SK-N-SH (cell line): ENCODE measurements around the gene FBXO42. TPM values are rescaled to one million over a fixed set of nuclear protein-coding genes. Genes with fewer than 3 reads are reported as not detected.

Experiments
- CTCF ChIA-PET: fragments of 300-600, 350-600 bp; formaldehyde crosslinking; extraction: SDS; loops from one replicate; lab custom pipeline; 2021; lab: Yijun Ruan, JAX
- POLR2A ChIA-PET: fragments of 350-600 bp; sonication (Branson Sonifier 250); formaldehyde crosslinking; extraction: SDS; loops from one replicate; lab custom pipeline; 2020; ENCODE audit warnings: antibody characterized with exemption, inconsistent platforms; lab: Yijun Ruan, JAX
- DNase-seq: peaks from one replicate; pipeline ENCODE4 v3.0.0; 2012
- H2AFZ ChIP-seq: fragments of 200-600 bp; sonication (generic); 2 replicates; pipeline ENCODE4 v1.8.1; 2016; ENCODE audit warnings: antibody characterized with exemption, mild to moderate bottlenecking, low read depth
- H3F3A ChIP-seq: fragments of 200-600 bp; sonication (generic); replicated peaks from 2 replicates; pipeline ENCODE3; 2016; ENCODE audit warnings: antibody characterized with exemption, mild to moderate bottlenecking; ENCODE audit not compliant: insufficient read depth
- H3K27ac ChIP-seq, 2 experiments: fragments of 200-500 bp in 1 of 2; fragments of 200-600 bp in 1 of 2; sonication (Bioruptor generic) in 1 of 2; sonication (generic), shearing (Covaris generic) in 1 of 2; 2 replicates each; pipeline versions ENCODE4 v1.5.1 to v1.6.1; 2014 to 2016; ENCODE audit warnings: low read depth in 2 of 2, inconsistent platforms in 1 of 2, low read length in 1 of 2, mild to moderate bottlenecking in 1 of 2, mixed read lengths in 1 of 2
- H3K27me3 ChIP-seq: fragments of 200-600 bp; sonication (generic), shearing (Covaris generic); 2 replicates; pipeline ENCODE4 v1.6.1; 2016; ENCODE audit warnings: mixed run types; ENCODE audit not compliant: insufficient read depth
- H3K36me3 ChIP-seq, 2 experiments: fragments of 200-500 bp in 1 of 2; fragments of 200-600 bp in 1 of 2; sonication (Bioruptor generic) in 1 of 2; sonication (generic) in 1 of 2; replicated peaks in 1 of 2; 2 replicates each; pipeline versions ENCODE3 to v1.5.1; 2014 to 2016; ENCODE audit warnings: low read length in 1 of 2, mild to moderate bottlenecking in 1 of 2; ENCODE audit not compliant: insufficient read depth in 2 of 2, control insufficient read depth in 1 of 2
- H3K4me1 ChIP-seq, 2 experiments: fragments of 200-500 bp in 1 of 2; fragments of 200-600 bp in 1 of 2; sonication (Bioruptor generic) in 1 of 2; sonication (generic), shearing (Covaris generic) in 1 of 2; 2 replicates each; pipeline versions ENCODE4 v1.5.1 to v1.6.1; 2014 to 2016; ENCODE audit warnings: low read depth in 1 of 2, low read length in 1 of 2, mixed run types in 1 of 2; ENCODE audit not compliant: insufficient read depth in 2 of 2, control insufficient read depth in 1 of 2
- H3K4me2 ChIP-seq: fragments of 200-600 bp; sonication (generic), shearing (Covaris generic); 2 replicates; pipeline ENCODE4 v1.6.1; 2017; ENCODE audit warnings: mixed run types
- H3K4me3 ChIP-seq, 2 experiments: fragments of 200-500 bp in 1 of 2; fragments of 200-600 bp in 1 of 2; sonication (Bioruptor generic) in 1 of 2; sonication (generic), shearing (Covaris generic) in 1 of 2; 2 replicates each; pipeline versions ENCODE4 v1.5.1 to v1.8.1; 2014 to 2016; ENCODE audit warnings: low read depth in 2 of 2, inconsistent platforms in 1 of 2, low read length in 1 of 2, mild to moderate bottlenecking in 1 of 2, mixed read lengths in 1 of 2, moderate library complexity in 1 of 2
- H3K79me2 ChIP-seq: fragments of 200-600 bp; sonication (generic); 2 replicates; pipeline ENCODE4 v1.8.1; 2017; ENCODE audit warnings: mild to moderate bottlenecking; ENCODE audit not compliant: insufficient read depth
- H3K9ac ChIP-seq: fragments of 200-600 bp; sonication (generic); 2 replicates; pipeline ENCODE4 v1.6.1; 2017; ENCODE audit warnings: mixed run types
- H3K9me2 ChIP-seq: fragments of 200-600 bp; sonication (generic); 2 replicates; pipeline ENCODE4 v1.6.1; 2017; ENCODE audit warnings: mixed run types
- H3K9me3 ChIP-seq: fragments of 200-600 bp; sonication (generic); 2 replicates; pipeline ENCODE4 v1.6.1; 2017; ENCODE audit warnings: mixed run types, mild to moderate bottlenecking, moderate library complexity
- H4K20me1 ChIP-seq: fragments of 200-600 bp; sonication (generic); 2 replicates; pipeline ENCODE4 v1.6.1; 2017; ENCODE audit warnings: mild to moderate bottlenecking, mixed run types; ENCODE audit not compliant: insufficient read depth
- CTCF ChIP-seq: fragments of 200-600 bp; sonication (generic); IDR thresholded peaks from 2 replicates; pipeline ENCODE4 v1.6.1; 2017; ENCODE audit warnings: antibody characterized with exemption, mild to moderate bottlenecking, moderate library complexity
- EP300 ChIP-seq, 2 experiments: IDR thresholded peaks; 2 replicates each; pipeline versions ENCODE4 v1.4.0 to v1.6.1; 2012; ENCODE audit warnings: borderline replicate concordance in 1 of 2, low read depth in 1 of 2, low read length in 1 of 2
- GATA2 ChIP-seq: sonication (generic); formaldehyde crosslinking; IDR thresholded peaks from 2 replicates; pipeline ENCODE4 v1.5.0; 2020; ENCODE audit warnings: mild to moderate bottlenecking, missing genetic modification reagents
- JUND ChIP-seq: IDR thresholded peaks from 2 replicates; pipeline ENCODE4 v1.4.0; 2012
- POLR2AphosphoS5 ChIP-seq: IDR thresholded peaks from 2 replicates; pipeline ENCODE4 v1.6.1; 2012; ENCODE audit warnings: low read depth, low read length
- RAD21 ChIP-seq: IDR thresholded peaks from 2 replicates; pipeline ENCODE4 v1.6.1; 2012; ENCODE audit warnings: mild to moderate bottlenecking, low read length
- RXRA ChIP-seq: IDR thresholded peaks from 2 replicates; pipeline ENCODE4 v1.4.0; 2012; ENCODE audit warnings: low read depth, mild to moderate bottlenecking, borderline replicate concordance
- TAF1 ChIP-seq: IDR thresholded peaks from 2 replicates; pipeline ENCODE4 v1.6.1; 2012; ENCODE audit warnings: low read depth, mild to moderate bottlenecking, low read length, moderate library complexity, borderline replicate concordance
- TCF12 ChIP-seq: IDR thresholded peaks from 2 replicates; pipeline ENCODE4 v1.4.0; 2012
- WGBS: methylation state at CpG from one replicate; pipeline ENCODE4 v1.1.6; 2017; ENCODE audit warnings: low lambda C conversion rate; 5-methylcytosine and 5-hydroxymethylcytosine counted together
- polyA plus RNA-seq, 3 experiments: library from polyadenylated mRNA; depleted of rRNA; stranded (reverse); fragments of >200 nt; gene quantifications; 2 replicates each; pipeline ENCODE4 v1.2.3, GENCODE V29; 2012
- TF ChIP-seq, protein P1 (sequence below): fragments of 150-350 bp; IDR thresholded peaks from 2 replicates; pipeline ENCODE4 v1.6.1; 2016; ENCODE audit warnings: mild to moderate bottlenecking, low read depth, low read length

FBXO42 gene
- polyA plus RNA-seq, 1 of the 3 experiments (the other 2 are of a cell fraction), result 8.6 TPM

- Histone ChIP-seq H3K27me3 (no peaks in the 10 kb centered on the region), H3F3A (peaks cover 5% of the 10 kb centered on the region), H3K9me3 (no peaks in the 10 kb centered on the region), H3K9me2 (no peaks in the 10 kb centered on the region), H3K36me3 (peaks cover 8 to 28% of the 10 kb centered on the region in 2 experiments), H3K4me2 (no peak overlapping the region), H3K27ac (no peak overlapping the region), H3K4me1 (no peaks in the 10 kb centered on the region), H3K79me2 (peaks cover 8% of the 10 kb centered on the region; the same call in 1 of the 2 replicates), H4K20me1 (0 out of 2 replicates have a peak, but pooled peaks cover 5% of the 10 kb centered on the region), H3K4me3 (no peak overlapping the region), H2AFZ (no peak overlapping the region), H3K9ac (no peak overlapping the region)
- no peak for DNase-seq
- 93% methylated on average over 3 of the region's 3 CpGs for WGBS
- TF ChIP-seq, protein P1, sequence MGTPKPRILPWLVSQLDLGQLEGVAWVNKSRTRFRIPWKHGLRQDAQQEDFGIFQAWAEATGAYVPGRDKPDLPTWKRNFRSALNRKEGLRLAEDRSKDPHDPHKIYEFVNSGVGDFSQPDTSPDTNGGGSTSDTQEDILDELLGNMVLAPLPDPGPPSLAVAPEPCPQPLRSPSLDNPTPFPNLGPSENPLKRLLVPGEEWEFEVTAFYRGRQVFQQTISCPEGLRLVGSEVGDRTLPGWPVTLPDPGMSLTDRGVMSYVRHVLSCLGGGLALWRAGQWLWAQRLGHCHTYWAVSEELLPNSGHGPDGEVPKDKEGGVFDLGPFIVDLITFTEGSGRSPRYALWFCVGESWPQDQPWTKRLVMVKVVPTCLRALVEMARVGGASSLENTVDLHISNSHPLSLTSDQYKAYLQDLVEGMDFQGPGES, result no peak
- TF ChIP-seq EP300 (IDR thresholded peaks at IDR 0.05; ENCODE audit: borderline replicate concordance in 1 of 2, low read depth in 1 of 2, low read length in 1 of 2) (no peak), GATA2 (CRISPR knock-in tag) (no peak), TAF1 (no peak), JUND (no peak), RXRA (no peak), RAD21 (no peak), POLR2AphosphoS5 (no peak), CTCF (no peak)
- ChIA-PET CTCF (interaction anchor here (0.8 to 1.4 kb wide), 2 partner anchors 239 to 284 kb away, joined by 3 read pairs; no protein-coding TSS in a partner anchor), POLR2A (no interaction called here)
Observed at GRCh38 chr1:16294219-16295212, 57.8 kb downstream of the FBXO42 start.

DNA sequence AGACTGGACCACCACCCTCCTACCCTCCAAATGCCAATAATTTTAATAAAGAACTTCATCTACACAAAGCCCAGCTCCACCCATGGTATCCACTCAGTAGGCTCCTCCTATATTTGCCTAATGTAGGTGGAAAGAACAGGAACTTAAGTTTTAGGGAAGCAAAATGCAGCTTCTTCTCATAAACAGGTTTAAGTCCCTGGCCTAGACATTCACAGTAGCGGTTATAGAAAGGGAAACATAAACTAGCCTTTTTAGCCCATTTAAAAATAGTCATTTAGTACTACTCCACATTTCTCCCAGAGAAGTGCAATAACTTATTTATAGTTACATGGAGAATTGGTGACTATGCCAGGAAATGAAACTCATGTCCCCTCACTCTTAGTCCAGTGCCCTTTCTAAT, 58.7 kb downstream of the FBXO42 start:
- Histone ChIP-seq H3K9ac (no peak overlapping the region), H3K36me3 (peaks cover 8 to 36% of the 10 kb centered on the region in 2 experiments), H3F3A (peaks cover 5% of the 10 kb centered on the region), H3K79me2 (peaks cover 10% of the 10 kb centered on the region; the same call in 1 of the 2 replicates), H3K27ac (no peak overlapping the region), H2AFZ (no peak overlapping the region), H3K4me3 (no peak overlapping the region), H4K20me1 (0 out of 2 replicates have a peak, but pooled peaks cover 7% of the 10 kb centered on the region), H3K9me2 (no peaks in the 10 kb centered on the region), H3K9me3 (no peaks in the 10 kb centered on the region), H3K27me3 (no peaks in the 10 kb centered on the region), H3K4me1 (no peaks in the 10 kb centered on the region), H3K4me2 (no peak overlapping the region)
- 100% methylated on average over 1 of the region's 1 CpG for WGBS
- CTCF ChIA-PET, result interaction anchor here (1.4 kb wide), 2 partner anchors 15 to 283 kb away, joined by 3 read pairs; no protein-coding TSS in a partner anchor
- POLR2A ChIA-PET, result no interaction called here
- DNase-seq, result no peak
- TF ChIP-seq RXRA, result no peak
- no peak for TF ChIP-seq TCF12
- no peak for TF ChIP-seq RAD21
